NCI-H510A (cell line): Measurements from ENCODE around the gene B3GAT1.
"Not testable (repeated sequence)": the region's sequence is repeated elsewhere in the genome, so short reads cannot be mapped to it uniquely, and the experiment has no call there.

Source experiments
- DNase-seq: peaks from one replicate; lab custom pipeline; 2025; lab: John Stamatoyannopoulos, UW

The B3GAT1 gene

GRCh38 chr11:134355656-134356055 lies 56.4 kb downstream of the B3GAT1 start:
- no peak for DNase-seq

- DNase-seq, result no peak
These were observed 56.9 kb downstream of the B3GAT1 start for GRCh38 chr11:134355136-134355535.

GRCh38 chr11:134352111-134352510 lies 59.9 kb downstream of the B3GAT1 start:
- no peak for DNase-seq

GRCh38 chr11:134350381-134350780 lies 61.7 kb downstream of the B3GAT1 start:
- DNase-seq, result no peak

GRCh38 chr11:134349802-134350355 lies 62.2 kb downstream of the B3GAT1 start:
- DNase-seq, result no peak

- DNase-seq, result no peak
These were observed 62.8 kb downstream of the B3GAT1 start for GRCh38 chr11:134349109-134349801.

- DNase-seq, result no peak
These were observed 64.6 kb downstream of the B3GAT1 start for GRCh38 chr11:134347441-134347840.

GRCh38 chr11:134346976-134347350 lies 65.1 kb downstream of the B3GAT1 start:
- no peak for DNase-seq

GRCh38 chr11:134346101-134346975 lies 65.7 kb downstream of the B3GAT1 start:
- DNase-seq, result no peak

GRCh38 chr11:134345237-134345550 lies 66.8 kb downstream of the B3GAT1 start:
- no peak for DNase-seq

GRCh38 chr11:134344497-134345236 lies 67.4 kb downstream of the B3GAT1 start:
- DNase-seq, result not testable (repeated sequence)

GRCh38 chr11:134343646-134344045 lies 68.4 kb downstream of the B3GAT1 start:
- no peak for DNase-seq

GRCh38 chr11:134342572-134343340 lies 69.3 kb downstream of the B3GAT1 start:
- no peak for DNase-seq

GRCh38 chr11:134341805-134342571 lies 70.1 kb downstream of the B3GAT1 start:
- DNase-seq, result no peak

GRCh38 chr11:134340354-134340964 lies 71.6 kb downstream of the B3GAT1 start:
- DNase-seq, result no peak

GRCh38 chr11:134339756-134340155 lies 72.3 kb downstream of the B3GAT1 start:
- no peak for DNase-seq

GRCh38 chr11:134338654-134339053 lies 73.4 kb downstream of the B3GAT1 start:
- DNase-seq, result no peak

- no peak for DNase-seq
These were observed 74.0 kb downstream of the B3GAT1 start for GRCh38 chr11:134338068-134338467.

GRCh38 chr11:134337051-134337450 lies 75.0 kb downstream of the B3GAT1 start:
- no peak for DNase-seq

- no peak for DNase-seq
These were observed 77.1 kb downstream of the B3GAT1 start for GRCh38 chr11:134334796-134335571.
